Fibroblast of skin of left quadriceps (primary cell): ENCODE results near the gene LRRC17.

Experiments
- DNase-seq, 2 experiments: peaks; one replicate each; pipeline ENCODE4 v3.0.0-alpha.2; 2013; ENCODE audit warnings: low read depth in 2 of 2

LRRC17 gene

GRCh38 chr7:102985176-102985783, 72.5 kb downstream of the LRRC17 start:
- DNase-seq: no peak

GRCh38 chr7:102988088-102988487, 75.3 kb downstream of the LRRC17 start:
- DNase-seq: no peak

- DNase-seq: no peak
These were observed 76.1 kb downstream of the LRRC17 start for GRCh38 chr7:102988631-102989560.

GRCh38 chr7:102990642-102991041, 77.8 kb downstream of the LRRC17 start:
- DNase-seq: no peak

- no peak for DNase-seq
These were observed 78.3 kb downstream of the LRRC17 start for GRCh38 chr7:102991077-102991539.

- peak; percentile 86 to 88 for DNase-seq
These were observed 78.9 kb downstream of the LRRC17 start for GRCh38 chr7:102991540-102992214.

- DNase-seq: no peak
These were observed 79.7 kb downstream of the LRRC17 start for GRCh38 chr7:102992509-102992937.

- DNase-seq: peak; percentile 34 to 37
These were observed 80.3 kb downstream of the LRRC17 start for GRCh38 chr7:102992938-102993717.

- DNase-seq: no peak
These were observed 80.9 kb downstream of the LRRC17 start for GRCh38 chr7:102993718-102994029.

- DNase-seq: no peak
These were observed 81.8 kb downstream of the LRRC17 start for GRCh38 chr7:102994567-102994966.
